HG03521 (cell line): ENCODE results near the gene DLK2.

Experiments
- ATAC-seq: cut with Tn5 transposase; IDR thresholded peaks from one replicate; pipeline ENCODE4 v1.9.1; 2021; ENCODE audit warnings: mild to moderate bottlenecking, moderate library complexity; ENCODE audit not compliant: unreplicated experiment

The DLK2 gene

GRCh38 chr6:43454290-43454695 lies 1.1 kb downstream of the DLK2 start:
- no peak for ATAC-seq

- no peak for ATAC-seq
These were observed 1.5 kb downstream of the DLK2 start for GRCh38 chr6:43453831-43454230.

GRCh38 chr6:43452896-43453295 lies 2.5 kb downstream of the DLK2 start:
- no peak for ATAC-seq

- no peak for ATAC-seq
These were observed 3.4 kb downstream of the DLK2 start for GRCh38 chr6:43451939-43452338.

- ATAC-seq, result no peak
These were observed 4.0 kb downstream of the DLK2 start for GRCh38 chr6:43451348-43451747.

- ATAC-seq, result no peak
These were observed 4.6 kb downstream of the DLK2 start for GRCh38 chr6:43450699-43451131.

GRCh38 chr6:43448916-43449315 lies 6.4 kb downstream of the DLK2 start:
- ATAC-seq, result no peak

GRCh38 chr6:43447604-43448003 lies 7.7 kb downstream of the DLK2 start:
- ATAC-seq, result no peak

- no peak for ATAC-seq
These were observed 9.8 kb downstream of the DLK2 start for GRCh38 chr6:43445576-43445975.

GRCh38 chr6:43444582-43444981 lies 10.8 kb downstream of the DLK2 start:
- no peak for ATAC-seq

GRCh38 chr6:43444036-43444435 lies 11.3 kb downstream of the DLK2 start:
- no peak for ATAC-seq

- ATAC-seq, result no peak
These were observed 12.4 kb downstream of the DLK2 start for GRCh38 chr6:43442935-43443334.

- ATAC-seq, result no peak
These were observed 17.6 kb downstream of the DLK2 start for GRCh38 chr6:43437700-43438099.

GRCh38 chr6:43436577-43437282 lies 18.6 kb downstream of the DLK2 start:
- no peak for ATAC-seq

- no peak for ATAC-seq
These were observed 19.5 kb downstream of the DLK2 start for GRCh38 chr6:43435682-43436437.

- ATAC-seq, result no peak
These were observed 20.4 kb downstream of the DLK2 start for GRCh38 chr6:43434943-43435342.

GRCh38 chr6:43434001-43434840 lies 21.1 kb downstream of the DLK2 start:
- ATAC-seq, result no peak

GRCh38 chr6:43433148-43433547 lies 22.2 kb downstream of the DLK2 start:
- ATAC-seq, result no peak

- ATAC-seq, result no peak
These were observed 23.1 kb downstream of the DLK2 start for GRCh38 chr6:43432009-43432945.

- no peak for ATAC-seq
These were observed 26.5 kb downstream of the DLK2 start for GRCh38 chr6:43428874-43429273.
